Measurements from ENCODE around the gene TBC1D7. TPM values are rescaled to one million over a fixed set of nuclear protein-coding genes. Genes with fewer than 3 reads are reported as not detected.

TBC1D7 gene
- total and polyA plus RNA-seq, 2 experiments from 2014 or later, result 8.5 to 25.8 TPM

DNA sequence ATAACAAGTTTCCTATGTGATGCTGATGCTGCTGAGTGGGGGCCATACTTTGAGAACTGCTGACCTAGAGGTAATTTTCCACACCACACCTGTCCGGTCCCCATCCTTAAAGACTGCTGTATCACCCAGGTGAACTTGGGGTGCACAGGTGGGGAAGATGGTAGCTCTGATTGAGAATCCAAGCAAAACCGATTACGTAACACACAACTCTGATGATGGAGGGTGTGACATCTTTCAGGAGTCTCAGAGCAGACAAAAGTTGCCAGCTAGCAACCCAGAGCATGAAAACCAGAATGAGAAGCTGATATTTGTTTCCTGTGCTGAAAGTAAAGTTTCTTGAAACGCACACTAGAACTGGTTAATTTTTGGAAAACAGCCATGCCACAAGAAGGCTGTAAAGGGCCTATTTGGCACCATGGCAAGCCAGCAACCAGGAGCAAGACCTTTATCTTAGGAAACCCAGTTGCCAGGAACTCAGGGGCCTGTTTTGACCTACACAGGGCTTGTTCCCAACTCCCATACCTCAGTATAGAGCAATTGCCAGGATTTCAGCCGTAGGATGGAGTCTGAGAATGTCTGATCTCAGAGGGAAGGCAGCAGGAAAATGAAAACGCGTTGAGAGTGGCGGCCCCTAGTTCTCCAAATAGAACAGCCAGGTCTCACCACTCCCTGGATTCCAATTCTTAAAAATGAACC lies 21.6 kb upstream of the TBC1D7 start:
- Histone ChIP-seq H3K9ac (no peak overlapping the region), H2AFZ (no peak overlapping the region), H3F3A (ENCODE audit: insufficient read depth) (peaks cover 6% of the 10 kb centered on the region), H3K36me3 (ENCODE audit: low read depth) (no peaks in the 10 kb centered on the region), H3K4me2 (ENCODE audit: unreplicated experiment) (no peak overlapping the region), H3K4me3 (no peak overlapping the region), H3K4me1 (ENCODE audit: insufficient read depth) (peaks cover 16% of the 10 kb centered on the region), H3K79me2 (ENCODE audit: insufficient read depth) (no peaks in the 10 kb centered on the region), H3K9me3 (ENCODE audit: low read depth) (no peaks in the 10 kb centered on the region), H3K27ac (no peak overlapping the region), H3K9me2 (ENCODE audit: insufficient read depth) (no peaks in the 10 kb centered on the region), H4K20me1 (ENCODE audit: insufficient read depth) (no peaks in the 10 kb centered on the region), H3K27me3 (replicated peaks; ENCODE audit: insufficient read depth) (no peaks in the 10 kb centered on the region)
- WGBS, 2 experiments (ENCODE audit: low coverage in 1 of 2, low lambda C conversion rate in 2 of 2, missing lambda C conversion rate in 2 of 2), result 80 to 83% methylated on average over 8 of the region's 8 CpGs
- in situ Hi-C loops (cut with MboI), result loop anchor here (25.0 kb wide), 1 partner anchor 187 kb away; no protein-coding TSS in a partner anchor
- no peak for DNase-seq
- TF ChIP-seq EZH2phosphoT487 (IDR thresholded peaks at IDR 0.05; ENCODE audit: insufficient read depth, low read depth), result no peak
- no peak for TF ChIP-seq EZH2 (IDR thresholded peaks at IDR 0.05; ENCODE audit: insufficient read depth, poor library complexity, severe bottlenecking)

DNA sequence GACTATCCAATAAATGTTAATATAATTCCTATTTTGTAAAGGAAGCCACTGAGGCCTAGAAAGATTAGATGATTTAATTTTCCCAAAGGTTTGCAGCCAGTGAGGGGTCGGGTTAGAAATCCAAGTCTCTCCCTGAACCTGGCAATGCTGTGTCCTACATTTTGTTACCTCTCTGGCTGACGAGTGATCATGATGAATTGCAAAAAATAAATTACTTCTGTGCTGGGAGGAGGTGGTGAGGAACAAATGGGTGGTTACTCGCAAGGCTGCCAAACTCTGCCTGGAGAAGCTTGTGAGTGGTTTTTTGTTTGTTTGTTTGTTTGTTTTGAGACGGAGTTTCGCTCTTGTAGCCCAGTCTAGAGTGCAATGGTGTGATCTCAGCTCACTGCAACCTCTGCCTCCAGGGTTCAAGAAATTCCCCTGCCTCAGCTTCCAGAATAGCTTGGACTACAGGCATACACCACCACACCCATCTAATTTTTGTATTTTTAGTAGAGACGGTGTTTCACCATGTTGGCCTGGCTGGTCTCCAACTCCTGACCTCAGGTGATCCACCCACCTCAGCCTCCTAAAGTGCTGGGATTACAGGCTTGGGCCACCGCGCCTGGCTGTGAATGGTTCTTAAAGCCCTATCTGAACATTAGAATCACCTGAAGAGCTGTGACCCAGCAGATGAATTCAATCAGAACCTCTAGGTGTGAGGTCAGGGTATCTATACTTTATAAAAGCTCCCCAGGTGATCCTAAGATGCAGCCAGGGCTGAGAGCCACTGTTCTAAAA lies 20.2 kb upstream of the TBC1D7 start:
- Histone ChIP-seq H4K20me1 (ENCODE audit: insufficient read depth) (no peaks in the 10 kb centered on the region), H3K9me2 (ENCODE audit: insufficient read depth) (no peaks in the 10 kb centered on the region), H3K9ac (no peak overlapping the region), H3K79me2 (ENCODE audit: insufficient read depth) (no peaks in the 10 kb centered on the region), H3K9me3 (ENCODE audit: low read depth) (no peaks in the 10 kb centered on the region), H2AFZ (no peak overlapping the region), H3K27ac (no peak overlapping the region), H3K27me3 (replicated peaks; ENCODE audit: insufficient read depth) (no peaks in the 10 kb centered on the region), H3F3A (ENCODE audit: insufficient read depth) (no peaks in the 10 kb centered on the region), H3K4me3 (no peak overlapping the region), H3K36me3 (ENCODE audit: low read depth) (no peaks in the 10 kb centered on the region), H3K4me2 (ENCODE audit: unreplicated experiment) (no peak overlapping the region), H3K4me1 (ENCODE audit: insufficient read depth) (peaks cover 2% of the 10 kb centered on the region)
- in situ Hi-C loops (cut with MboI), result loop anchor here (25.0 kb wide), 1 partner anchor 189 kb away; no protein-coding TSS in a partner anchor
- no peak for DNase-seq
- no peak for TF ChIP-seq EZH2 (IDR thresholded peaks at IDR 0.05; ENCODE audit: insufficient read depth, poor library complexity, severe bottlenecking)
- TF ChIP-seq EZH2phosphoT487 (IDR thresholded peaks at IDR 0.05; ENCODE audit: insufficient read depth, low read depth), result no peak
- 75 to 78% methylated on average over 8 of the region's 8 CpGs for WGBS, 2 experiments (ENCODE audit: low coverage in 1 of 2, low lambda C conversion rate in 2 of 2, missing lambda C conversion rate in 2 of 2)

GRCh38 chr6:13346245-13346644 lies 17.9 kb upstream of the TBC1D7 start:
- no peaks in the 10 kb centered on the region for H3K9me2 ChIP-seq (ENCODE audit: insufficient read depth)
- no peaks in the 10 kb centered on the region for H3F3A ChIP-seq (ENCODE audit: insufficient read depth)
- in situ Hi-C loops (cut with MboI), result loop anchor here (25.0 kb wide), 1 partner anchor 191 kb away; no protein-coding TSS in a partner anchor
- H3K27me3 ChIP-seq (replicated peaks; ENCODE audit: insufficient read depth), result peaks cover 4% of the 10 kb centered on the region
- no peak overlapping the region for H3K4me2 ChIP-seq (ENCODE audit: unreplicated experiment)
- H3K9me3 ChIP-seq (ENCODE audit: low read depth), result no peaks in the 10 kb centered on the region
- no peak overlapping the region for H3K27ac ChIP-seq
- H3K4me3 ChIP-seq, result no peak overlapping the region
- no peak overlapping the region for H2AFZ ChIP-seq
- DNase-seq, result no peak
- no peaks in the 10 kb centered on the region for H3K4me1 ChIP-seq (ENCODE audit: insufficient read depth)
- no peak for TF ChIP-seq EZH2 (IDR thresholded peaks at IDR 0.05; ENCODE audit: insufficient read depth, poor library complexity, severe bottlenecking)
- no peak for TF ChIP-seq EZH2phosphoT487 (IDR thresholded peaks at IDR 0.05; ENCODE audit: insufficient read depth, low read depth)
- H3K79me2 ChIP-seq (ENCODE audit: insufficient read depth), result no peaks in the 10 kb centered on the region
- no peaks in the 10 kb centered on the region for H3K36me3 ChIP-seq (ENCODE audit: low read depth)
- no peaks in the 10 kb centered on the region for H4K20me1 ChIP-seq (ENCODE audit: insufficient read depth)
- 76 to 87% methylated on average over 5 of the region's 5 CpGs for WGBS, 2 experiments (ENCODE audit: low coverage in 1 of 2, low lambda C conversion rate in 2 of 2, missing lambda C conversion rate in 2 of 2)
- H3K9ac ChIP-seq, result no peak overlapping the region

GRCh38 chr6:13342414-13343019 lies 14.2 kb upstream of the TBC1D7 start:
- Histone ChIP-seq H2AFZ (no peak overlapping the region), H3K36me3 (ENCODE audit: low read depth) (no peaks in the 10 kb centered on the region), H3K4me2 (ENCODE audit: unreplicated experiment) (no peak overlapping the region), H3K79me2 (ENCODE audit: insufficient read depth) (no peaks in the 10 kb centered on the region), H3K4me3 (no peak overlapping the region), H3F3A (ENCODE audit: insufficient read depth) (no peaks in the 10 kb centered on the region), H3K9ac (no peak overlapping the region), H4K20me1 (ENCODE audit: insufficient read depth) (no peaks in the 10 kb centered on the region), H3K27ac (no peak overlapping the region), H3K9me2 (ENCODE audit: insufficient read depth) (no peaks in the 10 kb centered on the region), H3K9me3 (ENCODE audit: low read depth) (no peaks in the 10 kb centered on the region), H3K4me1 (ENCODE audit: insufficient read depth) (no peaks in the 10 kb centered on the region), H3K27me3 (replicated peaks; ENCODE audit: insufficient read depth) (peaks cover 17% of the 10 kb centered on the region)
- in situ Hi-C loops (cut with MboI), result loop anchor here (25.0 kb wide), 1 partner anchor 195 kb away; no protein-coding TSS in a partner anchor
- WGBS, 2 experiments (ENCODE audit: low coverage in 1 of 2, low lambda C conversion rate in 2 of 2, missing lambda C conversion rate in 2 of 2), result 54 to 56% methylated on average over 5 of the region's 5 CpGs
- TF ChIP-seq EZH2phosphoT487 (IDR thresholded peaks at IDR 0.05; ENCODE audit: insufficient read depth, low read depth), result no peak
- TF ChIP-seq EZH2 (IDR thresholded peaks at IDR 0.05; ENCODE audit: insufficient read depth, poor library complexity, severe bottlenecking), result no peak
- no peak for DNase-seq

Measured in GM23248 (cell line).